Loucy (cell line): Measurements from ENCODE around the gene CHEK1.

Source experiments
- H2AFZ ChIP-seq: fragments of 200-600 bp; sonication (generic); 2 replicates; pipeline ENCODE4 v1.6.0; 2016; ENCODE audit warnings: antibody characterized with exemption, mild to moderate bottlenecking, low read length, moderate library complexity
- H3F3A ChIP-seq: fragments of 200-600 bp; 2 replicates; pipeline ENCODE4 v1.6.0; 2016; ENCODE audit warnings: antibody characterized with exemption, low read depth, mild to moderate bottlenecking
- H3K27me3 ChIP-seq: fragments of 200-600 bp; sonication (generic); 2 replicates; pipeline ENCODE4 v1.6.1; 2014; ENCODE audit warnings: low read length, mild to moderate bottlenecking; ENCODE audit not compliant: insufficient read depth, poor library complexity, severe bottlenecking
- H3K36me3 ChIP-seq: fragments of 200-600 bp; sonication (generic); 2 replicates; pipeline ENCODE4 v1.6.1; 2016; ENCODE audit warnings: low read length; ENCODE audit not compliant: insufficient read depth
- H3K4me1 ChIP-seq: fragments of 200-600 bp; sonication (generic); 2 replicates; pipeline ENCODE4 v1.5.1; 2014; ENCODE audit warnings: low read length, mild to moderate bottlenecking; ENCODE audit not compliant: insufficient read depth, poor library complexity, severe bottlenecking
- H3K4me2 ChIP-seq: fragments of 200-600 bp; sonication (generic); 2 replicates; pipeline ENCODE4 v1.6.0; 2014; ENCODE audit warnings: antibody characterized with exemption, low read length, low read depth, mild to moderate bottlenecking; ENCODE audit not compliant: poor library complexity, severe bottlenecking
- H3K4me3 ChIP-seq: fragments of 200-600 bp; sonication (generic); 2 replicates; pipeline ENCODE4 v1.5.1; 2014; ENCODE audit warnings: low read length, mild to moderate bottlenecking, mixed read lengths; ENCODE audit not compliant: poor library complexity, severe bottlenecking
- H3K79me2 ChIP-seq: fragments of 200-600 bp; sonication (generic); 2 replicates; pipeline ENCODE4 v1.6.1; 2014; ENCODE audit warnings: low read length; ENCODE audit not compliant: insufficient read depth
- H3K9ac ChIP-seq: fragments of 200-600 bp; sonication (generic); 2 replicates; pipeline ENCODE4 v1.6.0; 2014; ENCODE audit warnings: mild to moderate bottlenecking, low read depth, low read length, moderate library complexity; ENCODE audit not compliant: poor library complexity, severe bottlenecking
- H3K9me2 ChIP-seq: fragments of 200-600 bp; sonication (generic); replicated peaks from 2 replicates; pipeline ENCODE4 v1.6.1; 2016; ENCODE audit warnings: low read depth, low read length, mixed read lengths
- H3K9me3 ChIP-seq: fragments of 200-600 bp; sonication (generic); 2 replicates; pipeline ENCODE4 v1.6.1; 2014; ENCODE audit warnings: mild to moderate bottlenecking, antibody characterized with exemption, low read length, low read depth; ENCODE audit not compliant: insufficient read depth
- H4K20me1 ChIP-seq: fragments of 200-600 bp; sonication (generic); 2 replicates; pipeline ENCODE4 v1.6.0; 2014; ENCODE audit warnings: antibody characterized with exemption, low read length, mild to moderate bottlenecking; ENCODE audit not compliant: insufficient read depth, poor library complexity, severe bottlenecking
- EZH2phosphoT487 ChIP-seq: fragments of 200-600 bp; IDR thresholded peaks from 2 replicates; pipeline ENCODE4 v1.6.1; 2018; ENCODE audit warnings: antibody characterized with exemption, mild to moderate bottlenecking, moderate library complexity, borderline replicate concordance
- TF ChIP-seq, protein P1 (sequence below): fragments of 200-600 bp; sonication (generic); conservative IDR thresholded peaks from 2 replicates; pipeline ENCODE4 v1.5.1; 2014; ENCODE audit warnings: mild to moderate bottlenecking, antibody characterized with exemption, low read length

CHEK1 gene

DNA sequence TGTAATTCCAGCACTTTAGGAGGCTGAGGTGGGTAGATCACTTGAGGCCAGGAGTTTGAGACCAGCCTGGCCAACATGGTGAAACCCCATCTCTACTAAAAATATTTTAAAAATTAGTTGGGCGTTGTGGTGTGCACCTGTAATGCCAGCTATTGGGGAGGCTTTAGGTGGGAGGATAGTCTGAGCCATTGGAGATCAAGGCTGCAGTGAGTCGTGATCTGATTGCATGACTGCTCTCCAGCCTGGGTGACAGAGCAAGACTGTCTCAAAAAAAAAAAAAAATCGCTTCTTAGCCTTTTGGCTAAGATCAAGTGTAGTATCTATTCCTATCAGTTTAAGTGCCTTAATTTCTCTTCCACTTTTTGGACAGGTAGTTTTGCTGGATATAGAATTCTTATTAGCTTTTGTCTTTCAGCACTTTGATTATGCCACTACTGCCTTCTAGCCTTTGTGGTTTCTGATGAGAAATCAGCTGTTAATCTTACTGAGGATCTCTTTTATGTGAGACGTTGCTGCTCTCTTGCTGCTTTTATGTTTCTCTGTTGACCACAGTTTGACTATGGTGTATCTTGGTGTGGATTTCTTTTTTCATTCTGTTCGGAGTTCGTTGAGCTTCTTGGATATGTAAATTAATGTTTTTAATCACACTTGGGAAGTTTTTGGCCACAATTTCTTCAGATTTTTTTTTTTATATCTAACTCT, 24.7 kb downstream of the CHEK1 start:
- no peak for TF ChIP-seq EZH2phosphoT487
- TF ChIP-seq, protein P1, sequence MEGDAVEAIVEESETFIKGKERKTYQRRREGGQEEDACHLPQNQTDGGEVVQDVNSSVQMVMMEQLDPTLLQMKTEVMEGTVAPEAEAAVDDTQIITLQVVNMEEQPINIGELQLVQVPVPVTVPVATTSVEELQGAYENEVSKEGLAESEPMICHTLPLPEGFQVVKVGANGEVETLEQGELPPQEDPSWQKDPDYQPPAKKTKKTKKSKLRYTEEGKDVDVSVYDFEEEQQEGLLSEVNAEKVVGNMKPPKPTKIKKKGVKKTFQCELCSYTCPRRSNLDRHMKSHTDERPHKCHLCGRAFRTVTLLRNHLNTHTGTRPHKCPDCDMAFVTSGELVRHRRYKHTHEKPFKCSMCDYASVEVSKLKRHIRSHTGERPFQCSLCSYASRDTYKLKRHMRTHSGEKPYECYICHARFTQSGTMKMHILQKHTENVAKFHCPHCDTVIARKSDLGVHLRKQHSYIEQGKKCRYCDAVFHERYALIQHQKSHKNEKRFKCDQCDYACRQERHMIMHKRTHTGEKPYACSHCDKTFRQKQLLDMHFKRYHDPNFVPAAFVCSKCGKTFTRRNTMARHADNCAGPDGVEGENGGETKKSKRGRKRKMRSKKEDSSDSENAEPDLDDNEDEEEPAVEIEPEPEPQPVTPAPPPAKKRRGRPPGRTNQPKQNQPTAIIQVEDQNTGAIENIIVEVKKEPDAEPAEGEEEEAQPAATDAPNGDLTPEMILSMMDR = no peak

DNA sequence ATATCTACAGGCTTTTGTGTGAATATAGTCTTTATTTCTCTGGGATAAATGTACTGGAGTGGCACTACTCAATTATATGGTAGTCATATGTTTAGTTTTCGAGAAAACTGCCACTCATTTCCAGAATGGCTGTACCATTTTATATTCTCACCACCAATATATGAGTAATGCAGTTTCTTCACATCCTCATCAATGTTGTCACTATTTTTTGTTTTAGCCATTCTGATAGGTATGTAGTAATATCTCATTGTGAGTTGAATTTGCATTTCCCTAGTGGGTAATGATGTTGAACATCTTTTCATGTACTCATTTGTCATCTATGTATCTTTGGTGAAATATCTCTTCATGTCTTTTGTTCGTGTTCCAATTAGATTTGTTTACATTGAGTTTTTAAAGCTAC, 37.7 kb downstream of the CHEK1 start:
- Histone ChIP-seq H3K9me3 (no peaks in the 10 kb centered on the region; the same call in 1 of the 2 replicates), H3F3A (no peaks in the 10 kb centered on the region), H3K4me3 (no peak overlapping the region), H3K4me2 (no peak overlapping the region), H3K4me1 (no peaks in the 10 kb centered on the region), H2AFZ (no peak overlapping the region), H3K79me2 (peaks cover 12% of the 10 kb centered on the region; the same call in 1 of the 2 replicates), H3K27me3 (no peaks in the 10 kb centered on the region), H3K36me3 (peaks cover 63% of the 10 kb centered on the region), H4K20me1 (peaks cover 8% of the 10 kb centered on the region), H3K9me2 (no peaks in the 10 kb centered on the region), H3K9ac (no peak overlapping the region)
- no peak for TF ChIP-seq EZH2phosphoT487
- TF ChIP-seq, protein P1 = no peak

More for the DNA sequence above, 24.7 kb downstream of the CHEK1 start:
- Histone ChIP-seq H2AFZ (no peak overlapping the region), H3F3A (no peaks in the 10 kb centered on the region; the same call in 1 of the 2 replicates), H3K27me3 (no peaks in the 10 kb centered on the region), H3K4me2 (peak overlapping the region; percentile 43), H3K79me2 (peaks cover 63% of the 10 kb centered on the region), H3K9ac (no peak overlapping the region), H3K36me3 (peaks cover 74% of the 10 kb centered on the region), H3K4me3 (no peak overlapping the region), H4K20me1 (peaks cover 14% of the 10 kb centered on the region), H3K9me3 (no peaks in the 10 kb centered on the region), H3K9me2 (no peaks in the 10 kb centered on the region), H3K4me1 (peaks cover 4% of the 10 kb centered on the region)

DNA sequence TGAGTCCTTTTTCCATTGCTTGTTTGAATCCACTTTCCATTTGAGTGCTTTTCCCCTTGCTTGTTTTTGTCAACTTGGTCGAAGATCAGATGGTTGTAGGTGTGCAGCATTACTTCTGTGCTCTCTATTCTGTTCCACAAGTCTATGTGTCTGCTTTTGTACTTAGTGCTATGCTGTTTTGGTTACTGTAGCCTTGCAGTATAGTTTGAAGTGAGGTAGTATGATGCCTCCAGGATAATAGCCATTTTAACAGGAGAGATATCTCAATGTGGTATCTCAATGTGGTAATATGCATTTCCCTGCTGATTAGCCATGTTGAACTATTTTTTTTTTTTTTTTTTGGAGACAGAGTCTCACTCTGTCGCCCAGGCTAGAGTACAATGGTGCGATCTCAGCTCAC, 38.9 kb downstream of the CHEK1 start:
- Histone ChIP-seq H2AFZ (no peak overlapping the region), H3K4me3 (no peak overlapping the region), H3K4me2 (no peak overlapping the region), H3K9me2 (no peaks in the 10 kb centered on the region), H3K36me3 (peaks cover 62% of the 10 kb centered on the region), H4K20me1 (peaks cover 8% of the 10 kb centered on the region), H3K4me1 (no peaks in the 10 kb centered on the region), H3K27me3 (no peaks in the 10 kb centered on the region), H3F3A (no peaks in the 10 kb centered on the region), H3K9me3 (no peaks in the 10 kb centered on the region; the same call in 1 of the 2 replicates), H3K79me2 (peaks cover 16% of the 10 kb centered on the region; the same call in 1 of the 2 replicates), H3K9ac (no peak overlapping the region)
- TF ChIP-seq, protein P1 = no peak
- no peak for TF ChIP-seq EZH2phosphoT487
